Activated CD4-positive, alpha-beta T cell treated with anti-CD3 and anti-CD28 coated beads, Interleukin-2, amount 10 ng/mL, durations not matched to agents 7 days and 5 days (primary cell): ENCODE results near the gene CELSR1. TPM values are rescaled to one million over a fixed set of nuclear protein-coding genes. Genes with fewer than 3 reads are reported as not detected.
A peak's percentile ranks its signal among the peaks of the same experiment; 100 is the strongest.

Experiments
- CTCF ChIA-PET: fragments of 350-600 bp; sonication (Branson Sonifier 250); formaldehyde crosslinking; loops from one replicate; lab custom pipeline; 2021; ENCODE audit warnings: antibody characterized with exemption; lab: Charles Lee
- POLR2A ChIA-PET: fragments of 350-600 bp; sonication (Branson Sonifier 250); formaldehyde crosslinking; loops from one replicate; lab custom pipeline; 2021; ENCODE audit warnings: antibody characterized with exemption; lab: Charles Lee
- DNase-seq: peaks from one replicate; pipeline ENCODE4 v3.0.0-alpha.2; 2020
- H3K27ac Mint-ChIP-seq: one replicate; pipeline ENCODE4 v1.8.0; 2021; ENCODE audit warnings: mild to moderate bottlenecking, moderate library complexity, mixed read lengths
- H3K27me3 Mint-ChIP-seq: one replicate; pipeline ENCODE4 v1.8.0; 2021; ENCODE audit warnings: mixed read lengths
- H3K36me3 Mint-ChIP-seq: one replicate; pipeline ENCODE4 v1.8.0; 2021; ENCODE audit warnings: low read depth, mixed read lengths
- H3K4me1 Mint-ChIP-seq: one replicate; pipeline ENCODE4 v1.8.0; 2021; ENCODE audit warnings: mixed read lengths
- H3K4me3 Mint-ChIP-seq: one replicate; pipeline ENCODE4 v1.8.0; 2021; ENCODE audit warnings: mild to moderate bottlenecking, moderate library complexity, mixed read lengths
- H3K9me3 Mint-ChIP-seq: one replicate; pipeline ENCODE4 v1.8.0; 2021; ENCODE audit warnings: mixed read lengths
- total RNA-seq, 2 experiments: library from RNA; stranded (reverse); gene quantifications; one replicate each; pipeline ENCODE4 v1.2.3, GENCODE V29; 2021

CELSR1 gene
- total RNA-seq, 2 experiments from 2014 or later: 0.20 to 0.23 TPM

DNA sequence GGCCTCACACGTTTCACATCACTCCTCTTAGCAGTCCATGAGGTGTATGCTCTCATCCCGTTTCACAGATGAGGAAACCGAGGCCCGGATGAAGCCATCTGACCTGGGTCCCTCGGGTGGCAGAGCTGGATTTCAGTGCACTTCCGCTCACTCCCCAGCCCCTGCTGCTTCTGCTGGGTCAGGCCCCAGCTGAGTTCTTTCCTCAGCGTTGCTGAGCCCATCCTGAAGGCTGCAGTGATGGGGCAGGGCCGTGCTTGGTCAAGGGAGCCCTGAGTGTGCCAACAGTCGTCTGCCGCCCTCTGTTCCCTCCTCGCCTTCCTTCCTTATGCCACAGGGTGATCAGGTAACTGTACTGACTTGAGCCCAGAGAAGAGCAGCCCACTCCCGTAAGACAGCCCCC, 189.8 kb downstream of the CELSR1 start:
- Mint-ChIP-seq H3K27me3 (no peaks in the 10 kb centered on the region), H3K4me3 (no peak overlapping the region), H3K9me3 (no peaks in the 10 kb centered on the region), H3K27ac (no peak overlapping the region), H3K4me1 (no peaks in the 10 kb centered on the region), H3K36me3 (peaks cover 31% of the 10 kb centered on the region)
- ChIA-PET CTCF (no interaction called here), POLR2A (no interaction called here)
- DNase-seq: no peak

DNA sequence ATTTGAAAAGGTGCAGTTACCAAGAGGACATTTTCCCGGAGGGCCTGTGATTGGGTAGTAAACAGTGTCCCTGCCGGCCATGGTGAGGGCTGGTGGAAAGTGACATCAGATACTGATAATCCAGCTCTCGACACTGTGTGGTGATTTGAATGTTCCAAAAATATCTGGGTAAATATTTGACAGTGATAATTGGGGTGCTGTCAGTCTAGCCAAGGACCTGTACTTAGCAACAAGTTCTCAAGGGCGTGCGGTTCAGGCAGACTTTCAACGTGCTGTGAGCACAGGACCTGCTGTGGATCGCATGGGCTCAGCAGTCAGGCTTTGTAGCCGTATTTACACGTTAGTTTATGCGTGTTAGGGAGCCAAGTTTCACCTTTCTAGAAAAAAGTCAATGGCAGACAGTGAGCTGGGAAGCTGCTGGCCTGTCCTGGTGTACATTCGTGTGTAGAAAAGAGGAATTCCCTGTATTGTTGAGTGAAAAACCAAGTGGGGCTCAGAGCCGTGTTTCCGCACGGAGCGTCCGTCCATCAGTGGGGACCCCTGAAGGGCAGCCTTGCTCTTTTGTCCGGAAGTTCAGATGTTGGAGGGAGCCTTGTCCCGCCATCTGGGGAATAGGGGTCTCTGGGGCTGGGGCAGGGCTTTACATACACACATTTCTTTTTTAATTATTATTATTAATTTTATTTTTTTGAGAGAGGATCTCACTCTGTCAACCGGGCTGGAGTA, 190.6 kb downstream of the CELSR1 start:
- Mint-ChIP-seq H3K4me3 (no peak overlapping the region), H3K9me3 (no peaks in the 10 kb centered on the region), H3K36me3 (peaks cover 25% of the 10 kb centered on the region), H3K27me3 (no peaks in the 10 kb centered on the region), H3K4me1 (peaks cover under 1% of the 10 kb centered on the region), H3K27ac (no peak overlapping the region)
- ChIA-PET CTCF (no interaction called here), POLR2A (no interaction called here)
- no peak for DNase-seq

DNA sequence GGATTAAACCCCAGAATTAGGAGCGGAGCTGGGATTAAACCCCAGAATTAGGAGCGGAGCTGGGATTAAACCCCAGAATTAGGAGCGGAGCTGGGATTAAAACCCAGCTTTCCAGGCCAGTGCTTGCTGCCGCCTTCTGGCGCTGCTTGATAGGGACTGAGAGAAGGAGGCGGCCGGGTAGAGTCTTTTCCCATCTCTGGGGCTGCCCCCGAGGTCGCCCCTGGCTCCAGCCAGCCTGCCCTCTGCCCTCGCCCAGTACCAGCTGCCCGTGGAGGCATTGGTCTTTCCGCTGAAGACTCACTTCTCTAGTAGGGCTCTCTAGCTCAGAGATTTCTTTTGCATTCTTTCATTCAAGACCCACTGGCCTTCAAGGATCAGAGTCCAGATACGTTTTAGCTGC, 196.7 kb downstream of the CELSR1 start:
- CTCF ChIA-PET: interaction anchor here (1.0 to 1.6 kb wide), 2 partner anchors 15 to 27 kb away, joined by 3 to 4 read pairs; no protein-coding TSS in a partner anchor
- peaks cover 44% of the 10 kb centered on the region for H3K36me3 Mint-ChIP-seq
- DNase-seq: no peak

DNA sequence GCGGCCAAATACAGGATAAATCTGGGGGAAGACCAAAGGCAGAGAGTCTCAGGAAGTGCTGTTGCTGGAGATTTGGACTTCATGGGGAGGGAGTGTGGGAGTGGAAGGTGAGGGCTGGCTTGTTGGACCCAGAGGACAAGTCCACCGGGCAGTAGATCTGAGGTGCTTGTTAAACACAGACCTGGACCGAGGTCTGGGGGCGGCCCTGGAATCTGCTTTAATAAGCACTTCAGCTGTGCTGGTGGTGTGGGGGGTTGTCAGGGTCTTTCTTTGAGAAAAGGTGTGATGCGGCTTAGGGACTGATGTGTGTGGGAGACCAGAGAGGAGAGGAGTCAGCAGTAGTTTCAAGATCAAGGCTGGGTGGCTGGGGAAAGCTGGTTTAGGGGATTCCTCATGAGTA, 197.5 kb downstream of the CELSR1 start:
- H3K9me3 Mint-ChIP-seq: no peaks in the 10 kb centered on the region
- H3K36me3 Mint-ChIP-seq: peaks cover 44% of the 10 kb centered on the region
- H3K27me3 Mint-ChIP-seq: no peaks in the 10 kb centered on the region
- H3K4me1 Mint-ChIP-seq: peaks cover 33% of the 10 kb centered on the region
- ChIA-PET POLR2A (no interaction called here), CTCF (interaction anchor here (1.0 to 1.9 kb wide), 3 partner anchors 14 to 334 kb away, joined by 3 to 5 read pairs (median 4); no protein-coding TSS in a partner anchor)
- H3K4me3 Mint-ChIP-seq: no peak overlapping the region
- H3K27ac Mint-ChIP-seq: no peak overlapping the region
- DNase-seq: no peak

More for the DNA sequence above, 196.7 kb downstream of the CELSR1 start:
- POLR2A ChIA-PET: interaction anchor here (0.5 kb wide), 1 partner anchor 268 kb away, joined by 3 read pairs; no protein-coding TSS in a partner anchor
- H3K4me3 Mint-ChIP-seq: no peak overlapping the region
- no peak overlapping the region for H3K27ac Mint-ChIP-seq
- peaks cover 31% of the 10 kb centered on the region for H3K4me1 Mint-ChIP-seq
- H3K27me3 Mint-ChIP-seq: no peaks in the 10 kb centered on the region
- H3K9me3 Mint-ChIP-seq: no peaks in the 10 kb centered on the region

DNA sequence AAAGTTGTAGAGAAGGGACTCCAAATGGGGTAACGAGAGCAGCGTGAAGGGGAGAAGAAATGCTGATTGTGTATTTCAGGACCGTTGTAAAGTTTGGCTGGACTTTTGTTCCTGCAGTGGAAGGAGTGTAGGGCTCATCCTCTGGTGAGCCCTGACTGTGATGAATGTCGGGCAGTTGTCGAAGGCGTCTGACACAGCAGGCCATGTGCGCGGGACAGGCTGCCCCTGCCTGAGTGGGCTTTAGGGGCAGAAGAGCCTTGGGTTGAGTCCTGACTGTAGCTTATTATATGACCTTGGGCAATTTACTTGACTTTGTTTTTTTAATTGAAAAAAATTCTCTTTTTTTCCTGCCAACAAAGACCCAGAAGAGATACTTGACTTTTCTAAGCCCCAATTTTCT, 198.8 kb downstream of the CELSR1 start:
- Mint-ChIP-seq H3K27ac (no peak overlapping the region), H3K4me3 (no peak overlapping the region), H3K9me3 (no peaks in the 10 kb centered on the region), H3K27me3 (no peaks in the 10 kb centered on the region), H3K36me3 (peaks cover 39% of the 10 kb centered on the region), H3K4me1 (peaks cover 36% of the 10 kb centered on the region)
- ChIA-PET CTCF (interaction anchor here (1.9 kb wide), 1 partner anchor 332 kb away, joined by 5 read pairs; no protein-coding TSS in a partner anchor), POLR2A (no interaction called here)
- no peak for DNase-seq

DNA sequence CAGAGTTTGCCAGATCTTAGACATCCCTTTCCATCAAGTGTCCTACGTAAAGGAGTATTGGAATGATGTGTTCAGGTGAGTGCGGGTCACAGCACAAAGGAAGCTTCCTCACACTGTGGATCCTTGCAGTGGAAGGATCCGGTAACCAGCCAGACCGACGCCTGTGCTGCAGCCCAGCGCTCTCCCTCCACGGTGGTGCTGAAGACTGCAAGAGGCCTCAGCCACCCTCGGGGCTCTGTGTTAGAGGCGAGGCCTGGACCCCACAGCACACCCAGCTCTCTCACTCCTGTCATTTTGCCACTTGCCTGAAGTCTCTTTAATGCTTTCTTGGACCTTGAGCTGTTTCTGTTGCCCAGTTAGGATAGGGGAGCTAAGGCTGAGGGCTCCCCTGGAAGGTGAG, 199.6 kb downstream of the CELSR1 start:
- ChIA-PET CTCF (interaction anchor here (1.9 to 3.1 kb wide), 2 partner anchors 11 to 332 kb away, joined by 5 to 10 read pairs; no protein-coding TSS in a partner anchor), POLR2A (no interaction called here)
- Mint-ChIP-seq H3K27me3 (no peaks in the 10 kb centered on the region), H3K9me3 (no peaks in the 10 kb centered on the region), H3K4me3 (peak overlapping the region; percentile 13), H3K27ac (no peak overlapping the region), H3K36me3 (peaks cover 37% of the 10 kb centered on the region), H3K4me1 (peaks cover 36% of the 10 kb centered on the region)
- DNase-seq: no peak

DNA sequence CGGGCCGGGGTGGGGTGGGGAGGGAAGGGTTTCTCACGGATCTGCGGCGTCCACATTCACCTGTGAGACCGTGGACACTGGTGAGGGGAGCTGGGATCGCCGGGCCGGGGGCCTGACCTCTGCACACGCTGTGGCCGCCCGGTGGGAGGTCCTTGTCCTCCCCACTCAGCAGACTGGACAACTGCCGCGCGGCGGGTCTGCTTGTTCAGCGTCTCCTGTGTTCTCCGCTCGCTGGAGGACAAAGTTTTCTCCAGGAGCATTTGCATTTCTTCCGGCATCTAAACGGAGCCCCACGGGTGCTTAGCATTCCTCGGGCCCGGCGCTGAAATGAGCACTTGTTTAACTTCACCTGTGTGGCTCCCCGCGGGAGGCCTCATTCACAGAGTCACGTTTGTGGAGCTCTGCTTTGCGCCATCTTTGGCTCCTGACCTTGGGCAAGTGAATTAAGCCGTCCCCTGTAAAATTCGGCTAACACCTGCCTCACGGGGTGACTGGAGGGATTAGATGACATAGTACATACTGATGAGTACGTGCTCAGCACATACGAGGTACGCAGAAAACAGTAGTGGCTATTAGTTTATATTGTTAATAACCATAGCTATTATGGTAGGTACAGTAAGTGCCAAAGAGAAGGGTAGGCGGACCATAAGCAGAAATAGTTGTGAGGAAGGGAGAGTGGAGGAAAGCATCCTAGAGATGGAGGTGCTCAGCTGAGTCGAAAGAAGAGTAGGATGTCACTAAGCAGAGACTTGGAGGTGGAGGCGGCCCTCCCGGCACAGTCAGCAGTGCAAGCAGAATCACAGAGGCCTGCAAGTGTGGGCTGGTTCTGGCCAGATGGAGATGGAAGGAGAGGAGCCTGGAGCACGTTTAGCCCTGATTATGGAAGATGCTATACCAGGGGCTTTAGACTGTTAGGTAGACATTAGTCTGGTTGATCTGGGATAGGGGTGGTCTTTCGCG, 201.0 kb downstream of the CELSR1 start:
- peaks cover 35% of the 10 kb centered on the region for H3K4me1 Mint-ChIP-seq
- peak; percentile 27 for DNase-seq
- ChIA-PET POLR2A (no interaction called here), CTCF (interaction anchor here (0.7 to 3.1 kb wide), 3 partner anchors 10 to 92 kb away, joined by 3 to 10 read pairs (median 5); no protein-coding TSS in a partner anchor)
- peak overlapping the region; percentile 98 for H3K4me3 Mint-ChIP-seq
- H3K27ac Mint-ChIP-seq: peak overlapping the region; percentile 95
- peaks cover 38% of the 10 kb centered on the region for H3K36me3 Mint-ChIP-seq
- H3K27me3 Mint-ChIP-seq: no peaks in the 10 kb centered on the region
- H3K9me3 Mint-ChIP-seq: no peaks in the 10 kb centered on the region

DNA sequence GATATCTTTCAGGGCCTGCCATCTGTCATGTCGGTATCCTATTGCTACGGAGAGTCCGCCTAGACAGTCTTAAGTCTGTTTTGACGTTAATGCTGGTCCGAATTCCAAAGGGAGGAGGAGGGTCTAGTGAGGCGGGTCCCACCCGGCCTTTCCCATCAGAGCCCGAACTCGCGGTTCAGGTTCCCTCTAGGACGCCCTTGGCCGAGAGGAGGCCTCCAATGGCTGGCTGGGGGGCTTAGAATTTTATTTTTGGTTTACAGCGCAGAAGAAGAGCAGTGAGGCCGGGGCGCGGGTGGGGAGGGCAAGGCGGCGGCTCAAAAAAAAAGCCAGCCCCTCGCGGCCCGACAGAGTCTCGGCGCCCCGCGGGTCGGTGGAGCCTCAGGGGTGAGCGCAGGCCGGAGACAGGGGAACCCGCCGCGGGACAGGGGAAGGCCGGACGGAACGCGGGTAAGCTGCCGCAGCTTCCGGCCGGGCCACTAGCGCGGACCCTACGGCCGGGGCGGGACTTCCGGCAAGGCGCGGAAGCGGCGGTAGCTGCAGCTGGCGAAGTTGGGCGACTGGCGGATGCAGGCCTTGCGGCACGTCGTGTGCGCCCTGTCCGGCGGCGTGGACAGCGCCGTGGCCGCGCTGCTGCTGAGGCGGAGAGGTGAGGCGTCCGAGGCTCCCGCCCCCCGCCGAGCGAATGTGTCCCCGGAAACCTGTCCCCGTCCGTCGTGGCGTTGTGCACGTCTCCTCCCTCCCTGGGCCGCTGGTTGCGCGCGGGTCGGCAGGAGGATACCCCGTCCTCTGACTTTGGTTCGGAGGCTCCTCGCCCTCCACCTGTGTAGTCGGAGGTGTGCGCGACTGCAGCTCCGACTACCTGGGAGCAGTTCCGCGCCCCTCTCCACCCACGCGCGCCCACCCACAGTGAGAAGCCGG, 202.0 kb downstream of the CELSR1 start, which contains the start of gene TRMU:
TSS of gene TRMU (plus strand) at position 514 of the 918 bp plus-strand sequence. CDS start at position 565, 51 bp downstream.
- H3K27ac Mint-ChIP-seq: peak within 1 kb of the TSS; percentile 95
- no peaks in the 10 kb centered on the region for H3K9me3 Mint-ChIP-seq
- H3K27me3 Mint-ChIP-seq: no peaks in the 10 kb centered on the region
- H3K4me1 Mint-ChIP-seq: peaks cover 35% of the 10 kb centered on the region
- ChIA-PET POLR2A (interaction anchor here (0.6 kb wide), 1 partner anchor 47 kb away, joined by 3 read pairs; no protein-coding TSS in a partner anchor), CTCF (interaction anchor here (0.7 to 3.1 kb wide), 4 partner anchors 9 to 216 kb away, joined by 3 to 10 read pairs (median 4); no protein-coding TSS in a partner anchor)
- peak within 1 kb of the TSS; percentile 98 for H3K4me3 Mint-ChIP-seq
- peaks cover 40% of the 10 kb centered on the region for H3K36me3 Mint-ChIP-seq
- peak; percentile 77 for DNase-seq

DNA sequence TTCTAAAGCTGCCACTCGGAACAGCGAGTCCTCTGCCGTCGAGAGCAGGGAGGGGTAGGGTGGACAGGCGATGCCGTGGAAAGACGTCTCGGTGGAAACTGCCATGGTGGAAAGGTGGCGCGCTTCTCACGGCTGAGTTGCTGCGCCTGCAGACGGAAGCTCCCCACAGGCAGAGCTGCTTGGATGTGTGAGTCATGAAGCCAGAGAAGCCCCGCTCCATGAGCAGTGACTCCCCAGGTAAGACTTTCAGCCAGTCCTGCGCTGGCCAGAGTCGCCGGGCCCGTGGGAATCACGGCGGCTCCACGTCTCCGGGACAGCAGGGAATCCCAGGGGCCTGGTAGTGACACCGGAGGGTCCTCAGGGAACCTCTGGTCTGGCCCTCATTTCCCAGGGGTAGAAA, 205.9 kb downstream of the CELSR1 start:
- Mint-ChIP-seq H3K9me3 (no peaks in the 10 kb centered on the region), H3K27me3 (no peaks in the 10 kb centered on the region), H3K4me1 (peaks cover 9% of the 10 kb centered on the region), H3K36me3 (peaks cover 39% of the 10 kb centered on the region), H3K4me3 (no peak overlapping the region), H3K27ac (no peak overlapping the region)
- ChIA-PET POLR2A (no interaction called here), CTCF (interaction anchor here (1.3 kb wide), 1 partner anchor 10 kb away, joined by 3 read pairs; no protein-coding TSS in a partner anchor)
- DNase-seq: no peak

DNA sequence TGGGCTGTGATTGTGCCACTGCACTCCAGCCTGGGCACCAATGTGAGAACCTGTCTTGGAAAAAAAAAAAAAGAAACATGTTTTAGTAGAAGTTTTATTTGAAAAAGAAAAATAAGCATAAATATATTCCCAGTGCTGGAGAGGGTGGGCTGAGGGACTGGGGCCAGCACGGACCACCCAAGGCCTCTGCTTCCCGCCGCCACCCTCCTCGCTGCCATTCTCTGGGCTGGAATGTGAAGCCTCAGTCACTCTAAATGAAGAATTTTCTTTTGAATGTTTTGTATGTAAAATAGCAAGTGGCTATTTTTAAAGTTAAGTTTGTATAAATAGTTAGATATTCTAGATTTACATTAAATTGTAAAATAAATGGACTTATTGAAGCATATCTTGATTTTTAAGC, 207.0 kb downstream of the CELSR1 start:
- no peak for DNase-seq
- Mint-ChIP-seq H3K27me3 (no peaks in the 10 kb centered on the region), H3K27ac (no peak overlapping the region), H3K4me3 (no peak overlapping the region), H3K36me3 (peaks cover 42% of the 10 kb centered on the region), H3K4me1 (peaks cover 6% of the 10 kb centered on the region), H3K9me3 (no peaks in the 10 kb centered on the region)
- ChIA-PET POLR2A (no interaction called here), CTCF (interaction anchor here (1.0 to 2.0 kb wide), 3 partner anchors 9 to 16 kb away, joined by 3 to 7 read pairs (median 3); no protein-coding TSS in a partner anchor)

DNA sequence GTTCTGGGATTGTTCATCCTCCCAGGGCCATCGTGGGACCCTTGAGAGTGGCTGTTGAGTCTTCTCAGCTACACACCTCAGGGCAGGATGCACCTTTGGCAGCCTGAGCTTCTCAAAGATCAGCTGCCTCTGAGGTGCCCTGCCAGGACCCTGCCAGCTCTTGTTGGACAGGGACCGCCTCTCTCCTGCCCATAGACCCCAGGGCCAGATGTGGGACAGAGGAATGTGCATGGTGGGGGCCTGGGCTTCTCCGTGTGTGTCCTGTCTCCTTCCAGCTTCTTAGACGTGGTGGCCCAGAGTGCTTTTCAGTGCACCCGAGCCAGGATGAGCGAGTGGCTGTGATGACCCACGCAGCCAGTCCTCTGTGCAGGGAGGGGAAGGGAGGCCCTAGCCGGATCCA, 207.8 kb downstream of the CELSR1 start:
- H3K27ac Mint-ChIP-seq: no peak overlapping the region
- ChIA-PET CTCF (interaction anchor here (1.0 to 2.0 kb wide), 2 partner anchors 12 to 15 kb away, joined by 3 to 7 read pairs; no protein-coding TSS in a partner anchor), POLR2A (no interaction called here)
- peaks cover 47% of the 10 kb centered on the region for H3K36me3 Mint-ChIP-seq
- no peaks in the 10 kb centered on the region for H3K9me3 Mint-ChIP-seq
- H3K27me3 Mint-ChIP-seq: no peaks in the 10 kb centered on the region
- no peak overlapping the region for H3K4me3 Mint-ChIP-seq
- no peak for DNase-seq
- H3K4me1 Mint-ChIP-seq: peaks cover 2% of the 10 kb centered on the region
